ENCODE data around the gene GAB1.

DNA sequence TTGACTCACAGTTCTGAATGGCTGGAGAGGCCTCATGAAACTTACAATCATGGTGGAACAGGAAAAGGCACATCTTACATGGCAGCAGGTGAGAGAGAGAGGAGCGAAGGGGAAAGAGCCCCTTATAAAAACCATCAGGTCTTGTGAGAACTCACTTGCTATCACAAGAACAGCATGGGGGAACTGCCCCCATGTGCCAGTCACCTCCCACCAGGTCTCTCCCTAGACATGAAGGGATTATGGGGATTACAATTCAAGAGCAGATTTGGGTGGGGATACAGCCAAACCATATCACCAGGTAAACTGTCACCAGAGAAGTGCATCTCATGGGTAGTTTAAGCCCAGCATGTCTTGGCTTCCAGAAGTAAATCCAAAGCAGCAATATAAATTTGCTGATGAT, 169.4 kb downstream of the GAB1 start:
- TF ChIP-seq EP300 (IDR thresholded peaks at IDR 0.05), result no peak
- TF ChIP-seq, protein P1, sequence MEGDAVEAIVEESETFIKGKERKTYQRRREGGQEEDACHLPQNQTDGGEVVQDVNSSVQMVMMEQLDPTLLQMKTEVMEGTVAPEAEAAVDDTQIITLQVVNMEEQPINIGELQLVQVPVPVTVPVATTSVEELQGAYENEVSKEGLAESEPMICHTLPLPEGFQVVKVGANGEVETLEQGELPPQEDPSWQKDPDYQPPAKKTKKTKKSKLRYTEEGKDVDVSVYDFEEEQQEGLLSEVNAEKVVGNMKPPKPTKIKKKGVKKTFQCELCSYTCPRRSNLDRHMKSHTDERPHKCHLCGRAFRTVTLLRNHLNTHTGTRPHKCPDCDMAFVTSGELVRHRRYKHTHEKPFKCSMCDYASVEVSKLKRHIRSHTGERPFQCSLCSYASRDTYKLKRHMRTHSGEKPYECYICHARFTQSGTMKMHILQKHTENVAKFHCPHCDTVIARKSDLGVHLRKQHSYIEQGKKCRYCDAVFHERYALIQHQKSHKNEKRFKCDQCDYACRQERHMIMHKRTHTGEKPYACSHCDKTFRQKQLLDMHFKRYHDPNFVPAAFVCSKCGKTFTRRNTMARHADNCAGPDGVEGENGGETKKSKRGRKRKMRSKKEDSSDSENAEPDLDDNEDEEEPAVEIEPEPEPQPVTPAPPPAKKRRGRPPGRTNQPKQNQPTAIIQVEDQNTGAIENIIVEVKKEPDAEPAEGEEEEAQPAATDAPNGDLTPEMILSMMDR (IDR thresholded peaks at IDR 0.05), result no peak

All from ovary (tissue), 3 donors.